ENCODE measurements around the gene UTP18. TPM values are rescaled to one million over a fixed set of nuclear protein-coding genes. Genes with fewer than 3 reads are reported as not detected.
A peak's percentile ranks its signal among the peaks of the same experiment; 100 is the strongest.

UTP18 gene
- total and polyA plus RNA-seq, 2 of the 13 experiments (the other 11 are each of a cell fraction or from before 2014, with no cell fraction given) = 35.2 to 104 TPM

DNA sequence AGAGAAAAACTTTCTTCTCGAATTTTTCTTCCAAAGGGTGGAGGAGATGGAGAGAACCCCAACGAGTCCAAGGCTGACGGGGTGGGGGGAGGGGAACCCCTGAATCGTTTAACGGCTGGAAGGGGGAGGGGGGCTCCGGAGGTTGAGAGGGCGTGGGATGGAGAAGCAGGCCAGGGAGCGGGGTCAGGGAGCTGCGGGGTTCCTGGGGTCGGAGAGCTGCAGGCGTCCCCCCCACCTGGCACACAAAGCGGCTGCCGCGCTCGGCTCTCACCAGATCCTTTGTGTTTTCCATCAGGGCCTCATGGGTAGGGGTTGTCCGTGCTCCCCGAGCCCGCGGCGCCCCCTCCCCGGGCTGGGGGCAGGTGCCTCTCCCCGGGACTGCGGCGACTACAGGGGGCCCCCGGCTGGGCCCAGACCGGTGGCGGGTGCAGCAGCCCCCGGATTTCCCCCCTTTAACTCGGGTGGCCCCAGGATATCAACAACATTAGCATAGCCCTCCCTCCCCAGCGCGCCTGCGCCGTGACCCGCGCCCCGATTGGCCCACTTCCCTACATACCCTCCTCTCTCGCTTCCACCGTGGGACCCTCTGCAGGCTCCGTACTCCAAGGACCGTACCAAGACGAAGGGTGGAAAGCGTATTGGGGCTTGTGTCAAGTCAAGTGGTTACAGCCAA lies 646 bp upstream of the UTP18 start, which contains the start of gene MBTD1 (continued):
- TF ChIP-seq, protein P1, sequence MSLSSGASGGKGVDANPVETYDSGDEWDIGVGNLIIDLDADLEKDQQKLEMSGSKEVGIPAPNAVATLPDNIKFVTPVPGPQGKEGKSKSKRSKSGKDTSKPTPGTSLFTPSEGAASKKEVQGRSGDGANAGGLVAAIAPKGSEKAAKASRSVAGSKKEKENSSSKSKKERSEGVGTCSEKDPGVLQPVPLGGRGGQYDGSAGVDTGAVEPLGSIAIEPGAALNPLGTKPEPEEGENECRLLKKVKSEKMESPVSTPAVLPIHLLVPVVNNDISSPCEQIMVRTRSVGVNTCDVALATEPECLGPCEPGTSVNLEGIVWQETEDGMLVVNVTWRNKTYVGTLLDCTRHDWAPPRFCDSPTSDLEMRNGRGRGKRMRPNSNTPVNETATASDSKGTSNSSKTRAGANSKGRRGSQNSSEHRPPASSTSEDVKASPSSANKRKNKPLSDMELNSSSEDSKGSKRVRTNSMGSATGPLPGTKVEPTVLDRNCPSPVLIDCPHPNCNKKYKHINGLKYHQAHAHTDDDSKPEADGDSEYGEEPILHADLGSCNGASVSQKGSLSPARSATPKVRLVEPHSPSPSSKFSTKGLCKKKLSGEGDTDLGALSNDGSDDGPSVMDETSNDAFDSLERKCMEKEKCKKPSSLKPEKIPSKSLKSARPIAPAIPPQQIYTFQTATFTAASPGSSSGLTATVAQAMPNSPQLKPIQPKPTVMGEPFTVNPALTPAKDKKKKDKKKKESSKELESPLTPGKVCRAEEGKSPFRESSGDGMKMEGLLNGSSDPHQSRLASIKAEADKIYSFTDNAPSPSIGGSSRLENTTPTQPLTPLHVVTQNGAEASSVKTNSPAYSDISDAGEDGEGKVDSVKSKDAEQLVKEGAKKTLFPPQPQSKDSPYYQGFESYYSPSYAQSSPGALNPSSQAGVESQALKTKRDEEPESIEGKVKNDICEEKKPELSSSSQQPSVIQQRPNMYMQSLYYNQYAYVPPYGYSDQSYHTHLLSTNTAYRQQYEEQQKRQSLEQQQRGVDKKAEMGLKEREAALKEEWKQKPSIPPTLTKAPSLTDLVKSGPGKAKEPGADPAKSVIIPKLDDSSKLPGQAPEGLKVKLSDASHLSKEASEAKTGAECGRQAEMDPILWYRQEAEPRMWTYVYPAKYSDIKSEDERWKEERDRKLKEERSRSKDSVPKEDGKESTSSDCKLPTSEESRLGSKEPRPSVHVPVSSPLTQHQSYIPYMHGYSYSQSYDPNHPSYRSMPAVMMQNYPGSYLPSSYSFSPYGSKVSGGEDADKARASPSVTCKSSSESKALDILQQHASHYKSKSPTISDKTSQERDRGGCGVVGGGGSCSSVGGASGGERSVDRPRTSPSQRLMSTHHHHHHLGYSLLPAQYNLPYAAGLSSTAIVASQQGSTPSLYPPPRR (CRISPR knock-in tag; IDR thresholded peaks at IDR 0.05; ENCODE audit: borderline replicate concordance) = no peak
- TF ChIP-seq, protein P2, sequence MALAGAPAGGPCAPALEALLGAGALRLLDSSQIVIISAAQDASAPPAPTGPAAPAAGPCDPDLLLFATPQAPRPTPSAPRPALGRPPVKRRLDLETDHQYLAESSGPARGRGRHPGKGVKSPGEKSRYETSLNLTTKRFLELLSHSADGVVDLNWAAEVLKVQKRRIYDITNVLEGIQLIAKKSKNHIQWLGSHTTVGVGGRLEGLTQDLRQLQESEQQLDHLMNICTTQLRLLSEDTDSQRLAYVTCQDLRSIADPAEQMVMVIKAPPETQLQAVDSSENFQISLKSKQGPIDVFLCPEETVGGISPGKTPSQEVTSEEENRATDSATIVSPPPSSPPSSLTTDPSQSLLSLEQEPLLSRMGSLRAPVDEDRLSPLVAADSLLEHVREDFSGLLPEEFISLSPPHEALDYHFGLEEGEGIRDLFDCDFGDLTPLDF (CRISPR knock-in tag; IDR thresholded peaks at IDR 0.05) = no peak
- TF ChIP-seq FOXJ3 (CRISPR knock-in tag; IDR thresholded peaks at IDR 0.05; ENCODE audit: borderline replicate concordance) = no peak
- TF ChIP-seq ZBTB42 (CRISPR knock-in tag; IDR thresholded peaks at IDR 0.05) = no peak; the same call in none of the 2 replicates
- TF ChIP-seq SMARCC2 (IDR thresholded peaks at IDR 0.05) = no peak
- no peak for TF ChIP-seq NONO (IDR thresholded peaks at IDR 0.05)
- TF ChIP-seq NONO (CRISPR knock-in tag; conservative IDR thresholded peaks at IDR 0.05) = no peak; the same call in 1 of the 2 replicates
- no peak for TF ChIP-seq PHF8 (CRISPR knock-in tag; IDR thresholded peaks at IDR 0.05)
- 0 out of 2 replicates have a peak, but pooled peaks have one; percentile 10 for TF ChIP-seq POGZ (CRISPR knock-in tag; IDR thresholded peaks at IDR 0.05)
- TF ChIP-seq ZFAT (CRISPR knock-in tag; conservative IDR thresholded peaks at IDR 0.05) = no peak
- no peak for TF ChIP-seq KAT8 (CRISPR knock-in tag; IDR thresholded peaks at IDR 0.05)
- no peak for TF ChIP-seq ARNT2 (CRISPR knock-in tag; IDR thresholded peaks at IDR 0.05; ENCODE audit: low read depth)
- TF ChIP-seq ZFP90 (CRISPR knock-in tag; IDR thresholded peaks at IDR 0.05; ENCODE audit: borderline replicate concordance) = no peak
- peak; percentile 63; the same call in 1 of the 2 replicates for TF ChIP-seq SALL2 (CRISPR knock-in tag; IDR thresholded peaks at IDR 0.05)
- 0 out of 2 replicates have a peak, but pooled peaks have one; percentile 82 for TF ChIP-seq ZMYM4 (CRISPR knock-in tag; IDR thresholded peaks at IDR 0.05)
- no peak for TF ChIP-seq ZNF567 (CRISPR knock-in tag; IDR thresholded peaks at IDR 0.05; ENCODE audit: borderline replicate concordance)
- TF ChIP-seq, protein P3, sequence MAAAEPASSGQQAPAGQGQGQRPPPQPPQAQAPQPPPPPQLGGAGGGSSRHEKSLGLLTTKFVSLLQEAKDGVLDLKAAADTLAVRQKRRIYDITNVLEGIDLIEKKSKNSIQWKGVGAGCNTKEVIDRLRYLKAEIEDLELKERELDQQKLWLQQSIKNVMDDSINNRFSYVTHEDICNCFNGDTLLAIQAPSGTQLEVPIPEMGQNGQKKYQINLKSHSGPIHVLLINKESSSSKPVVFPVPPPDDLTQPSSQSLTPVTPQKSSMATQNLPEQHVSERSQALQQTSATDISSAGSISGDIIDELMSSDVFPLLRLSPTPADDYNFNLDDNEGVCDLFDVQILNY (CRISPR knock-in tag; conservative IDR thresholded peaks at IDR 0.05) = no peak
- no peak for TF ChIP-seq ZNF790 (CRISPR knock-in tag; IDR thresholded peaks at IDR 0.05; ENCODE audit: borderline replicate concordance)
- TF ChIP-seq MYNN (CRISPR knock-in tag; IDR thresholded peaks at IDR 0.05; ENCODE audit: low read depth) = no peak; the same call in 1 of the 2 replicates
- no peak for TF ChIP-seq ONECUT2 (CRISPR knock-in tag; IDR thresholded peaks at IDR 0.05)

All from HepG2 (cell line).